HG03354 (cell line): Measurements from ENCODE around the gene SOWAHA.
"Not testable (repeated sequence)": the region's sequence is repeated elsewhere in the genome, so short reads cannot be mapped to it uniquely, and the experiment has no call there.

ENCODE experiments used
- ATAC-seq: cut with Tn5 transposase; IDR thresholded peaks from one replicate; pipeline ENCODE4 v1.9.1; 2021; ENCODE audit warnings: mild to moderate bottlenecking; ENCODE audit not compliant: unreplicated experiment, poor library complexity, severe bottlenecking

The SOWAHA gene

DNA sequence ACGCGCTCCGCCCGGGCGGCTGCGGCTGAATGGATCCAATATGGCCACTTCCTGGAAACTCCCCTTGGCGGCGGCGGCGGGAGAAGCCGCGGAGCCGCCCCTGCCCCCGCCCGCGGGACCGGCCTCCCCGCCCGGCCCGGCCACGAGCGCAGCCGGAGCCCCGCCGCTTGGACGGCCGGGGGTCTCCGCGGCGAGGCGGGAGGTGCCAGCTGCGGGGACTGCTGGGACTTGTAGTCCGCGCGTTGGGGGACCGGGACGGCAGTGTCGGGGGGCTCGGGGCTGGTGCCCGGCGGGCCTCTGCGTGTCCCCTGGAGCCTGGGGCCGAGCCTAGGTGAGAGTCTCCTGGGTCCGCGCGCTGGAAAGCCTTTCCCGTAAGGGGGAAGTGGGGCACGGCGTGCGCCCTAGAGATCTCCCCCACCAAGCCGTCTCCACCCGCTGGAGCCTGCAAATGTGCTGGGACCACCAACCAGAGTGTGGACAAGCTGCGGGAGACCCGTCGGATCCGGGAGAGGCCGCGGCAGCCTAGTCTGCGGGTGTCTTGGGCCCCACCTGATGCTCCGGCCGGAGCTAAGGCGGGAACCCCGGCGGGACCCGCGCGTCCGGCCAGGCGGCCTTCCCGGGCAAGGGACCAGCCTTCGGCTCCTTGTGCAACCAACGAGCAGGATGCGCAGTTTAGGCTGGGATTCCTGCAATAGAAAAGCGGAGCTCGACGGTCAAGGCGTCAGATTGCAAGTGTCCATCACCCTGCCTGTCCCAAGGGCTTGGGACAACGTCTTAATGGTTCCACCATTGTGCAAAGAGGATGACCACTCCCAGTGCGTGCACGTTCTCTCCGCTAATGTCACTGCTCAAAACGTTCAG is 35.7 kb upstream of the SOWAHA start, which contains the start of gene SEPTIN8:
SEPTIN8 (minus strand) TSS at position 31 of the 861 bp plus-strand sequence. CDS start 102 bp downstream, outside the sequence.
- peak; percentile 68 for ATAC-seq

DNA sequence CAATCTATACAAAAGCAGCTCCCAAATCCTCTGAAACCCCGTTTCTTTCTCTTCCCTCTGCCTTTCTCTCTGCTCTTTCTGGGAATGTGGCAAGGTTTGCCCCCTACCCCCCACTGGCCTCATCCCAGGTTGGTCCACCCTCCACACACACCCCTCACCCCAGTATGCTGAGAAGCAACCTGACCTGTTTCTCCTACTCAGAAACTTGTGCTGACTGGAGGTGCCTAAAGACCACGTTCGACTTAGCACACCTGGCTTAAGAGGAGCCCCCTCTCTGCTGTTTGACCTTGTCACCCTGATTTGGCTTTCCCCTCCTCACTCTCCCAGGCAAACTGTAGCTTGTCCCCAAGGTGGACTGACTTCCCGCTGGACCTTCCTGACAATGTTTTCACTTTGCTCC is 35.0 kb upstream of the SOWAHA start:
- ATAC-seq = no peak

DNA sequence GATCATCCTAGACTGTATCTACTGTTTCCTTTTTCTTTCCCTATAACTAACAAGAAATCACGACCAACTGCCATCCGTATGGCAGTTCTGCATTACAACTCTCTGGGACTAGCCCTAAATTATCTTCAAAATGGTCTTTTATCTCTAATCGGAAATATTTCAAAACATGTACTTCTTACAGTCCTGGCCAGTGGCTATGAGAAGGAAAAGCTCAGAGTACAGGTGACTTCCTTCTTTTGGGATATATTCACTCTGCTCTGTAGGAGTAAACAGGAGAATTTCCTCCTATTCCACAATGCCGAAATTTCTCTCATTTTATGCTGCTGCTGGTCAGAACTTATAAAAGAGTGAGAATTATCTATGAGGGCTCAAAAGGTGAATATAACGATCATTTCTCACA is 34.2 kb upstream of the SOWAHA start:
- ATAC-seq = no peak

DNA sequence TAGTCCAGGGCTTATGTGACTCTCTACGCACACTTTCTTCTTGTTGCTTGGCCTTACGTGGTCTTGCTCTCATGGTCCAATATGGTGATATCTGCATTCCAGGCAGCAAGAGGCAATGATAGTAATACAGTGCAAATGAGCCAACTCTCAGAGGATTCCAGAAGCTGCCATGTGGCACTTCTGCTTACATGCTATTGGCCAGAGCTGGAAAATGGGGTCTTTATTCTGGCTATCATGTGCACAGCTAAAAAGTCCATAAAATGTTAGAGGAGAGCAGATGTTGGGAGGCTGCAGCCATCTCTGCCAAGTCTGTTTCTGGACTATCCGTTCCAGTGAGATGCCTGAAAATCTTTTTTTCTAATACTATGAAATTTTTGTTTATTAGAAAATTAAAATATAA is 33.1 kb upstream of the SOWAHA start:
- no peak for ATAC-seq

DNA sequence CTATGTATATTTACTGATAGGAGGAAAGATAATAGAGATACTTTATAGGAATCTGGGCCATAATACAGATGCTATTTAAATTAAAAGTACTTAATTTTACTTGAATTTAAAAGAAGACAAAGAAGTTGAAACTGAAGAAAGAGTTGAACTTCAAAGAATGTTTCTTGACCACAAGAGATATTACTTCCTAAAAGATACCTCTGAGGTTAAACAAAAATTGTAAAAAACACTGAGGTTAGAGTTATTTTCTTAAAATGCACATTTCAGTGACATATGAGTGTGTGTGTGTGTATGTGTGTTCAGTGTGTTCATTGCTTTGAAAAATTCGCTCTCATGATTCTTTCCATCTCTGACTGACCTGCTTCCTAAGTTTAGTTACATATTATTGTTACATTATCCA is 32.5 kb upstream of the SOWAHA start:
- ATAC-seq = no peak

DNA sequence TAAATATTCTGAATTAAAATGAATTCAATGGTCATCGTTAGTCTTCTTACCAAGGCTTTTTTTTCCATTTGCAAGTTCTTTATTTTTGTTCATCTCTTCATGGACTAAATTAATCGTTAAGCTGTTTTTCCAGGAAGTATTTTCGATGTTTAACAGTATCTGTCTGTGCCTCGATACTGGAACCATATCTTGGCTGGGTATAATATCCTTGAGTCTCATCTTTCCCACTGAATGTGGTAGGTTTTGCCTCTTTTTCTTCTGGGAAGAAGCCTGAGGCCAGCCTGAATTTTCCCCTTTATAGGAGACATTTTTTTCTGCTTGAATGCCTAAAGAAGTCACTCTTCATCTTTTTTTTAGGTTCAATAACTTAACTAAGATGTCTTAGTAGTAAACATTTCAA is 32.1 kb upstream of the SOWAHA start:
- no peak for ATAC-seq

DNA sequence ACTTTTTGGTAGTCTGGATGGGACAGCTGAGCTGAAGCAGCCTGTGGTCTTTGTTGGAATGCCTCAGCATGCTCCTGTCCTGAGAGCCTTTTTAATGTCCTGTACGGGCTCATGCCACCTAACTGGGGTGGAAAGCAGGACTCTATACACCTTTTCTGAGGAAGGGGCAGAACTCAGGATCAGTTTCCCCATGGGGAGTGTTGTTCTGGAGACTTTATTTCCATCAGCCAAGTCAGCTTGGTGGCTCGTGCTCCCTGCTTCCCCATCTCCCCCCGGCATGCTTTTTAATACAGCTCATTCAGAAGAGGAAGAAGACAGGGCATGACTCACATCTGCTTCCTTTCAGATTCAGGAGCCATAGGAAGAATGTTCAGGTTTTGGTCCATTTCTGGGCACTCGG is 31.0 kb upstream of the SOWAHA start:
- no peak for ATAC-seq

DNA sequence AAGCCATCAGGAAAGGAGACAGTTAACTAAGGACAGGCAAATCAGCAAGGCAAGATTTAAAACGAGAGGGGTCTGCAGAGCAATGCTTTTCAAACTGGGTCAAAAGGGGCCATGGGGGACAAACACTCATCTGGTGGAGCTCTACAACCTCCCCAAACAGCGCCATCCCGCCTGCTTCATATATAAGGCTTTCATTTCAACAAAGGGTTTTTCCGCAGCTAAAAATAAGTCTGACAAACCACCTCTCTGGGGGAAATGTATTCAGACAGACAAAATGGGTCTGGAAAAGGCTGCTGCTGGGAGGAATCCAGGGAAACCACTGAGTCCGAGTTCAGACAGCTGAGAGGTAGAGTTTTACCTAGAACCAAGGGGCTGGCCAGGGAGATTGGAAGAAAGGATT is 27.7 kb upstream of the SOWAHA start:
- ATAC-seq = no peak

DNA sequence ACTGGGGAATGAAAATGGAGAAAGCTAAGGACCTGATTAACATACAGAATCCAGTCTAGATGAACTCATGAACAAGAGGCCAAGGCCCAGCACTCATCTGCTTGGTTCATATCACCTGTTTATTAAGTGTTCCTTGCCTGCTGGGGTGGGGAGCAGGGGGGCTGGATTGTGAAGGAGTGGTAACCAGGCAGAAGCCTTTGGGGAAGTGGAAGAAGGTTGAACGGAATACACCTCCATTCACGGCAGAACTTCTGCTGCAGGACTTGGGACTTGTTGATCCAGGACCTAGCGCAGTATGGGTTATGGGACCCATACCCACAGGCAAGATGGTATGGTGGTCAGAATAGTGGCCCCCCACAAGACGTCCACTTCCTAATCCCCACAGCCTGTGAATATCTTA is 27.2 kb upstream of the SOWAHA start:
- ATAC-seq = no peak

DNA sequence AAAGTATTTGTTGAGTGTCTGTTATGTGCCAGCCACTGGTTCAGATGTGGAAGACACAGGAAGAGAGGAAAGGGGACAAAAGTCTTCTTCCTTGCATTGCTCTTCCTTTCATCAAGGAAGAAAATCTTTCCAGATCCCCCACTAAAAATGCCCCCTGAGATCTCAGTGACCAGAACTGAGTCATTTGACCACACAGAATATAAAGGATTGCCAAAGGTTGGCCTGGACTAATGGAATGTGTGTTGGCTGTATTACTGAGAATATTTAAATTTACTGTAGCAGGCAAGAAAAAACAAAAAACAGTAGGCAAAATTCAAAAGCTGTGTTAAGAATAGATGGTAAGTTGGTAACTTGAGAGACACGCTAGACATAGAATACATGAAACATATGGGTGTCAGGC is 26.0 kb upstream of the SOWAHA start:
- no peak for ATAC-seq

DNA sequence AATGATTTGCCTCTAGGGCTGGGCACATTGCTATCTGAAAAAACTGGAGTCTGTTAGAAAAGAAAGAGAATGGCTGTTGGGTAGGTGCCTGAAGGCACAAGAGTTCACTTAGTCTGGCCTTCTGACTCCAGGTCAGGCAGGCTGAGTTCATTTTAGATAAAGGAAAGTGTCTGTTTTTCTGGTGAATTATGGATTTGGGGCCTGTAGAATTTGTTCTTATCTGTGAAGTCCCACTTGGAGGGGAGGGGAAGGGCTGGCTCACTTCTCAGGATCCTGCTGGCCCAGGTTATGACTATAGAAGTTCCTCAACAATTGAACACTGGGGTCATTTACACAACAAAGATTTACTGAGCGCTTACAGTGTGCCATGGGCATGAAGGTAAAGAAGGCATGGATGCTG is 24.6 kb upstream of the SOWAHA start:
- ATAC-seq = no peak

DNA sequence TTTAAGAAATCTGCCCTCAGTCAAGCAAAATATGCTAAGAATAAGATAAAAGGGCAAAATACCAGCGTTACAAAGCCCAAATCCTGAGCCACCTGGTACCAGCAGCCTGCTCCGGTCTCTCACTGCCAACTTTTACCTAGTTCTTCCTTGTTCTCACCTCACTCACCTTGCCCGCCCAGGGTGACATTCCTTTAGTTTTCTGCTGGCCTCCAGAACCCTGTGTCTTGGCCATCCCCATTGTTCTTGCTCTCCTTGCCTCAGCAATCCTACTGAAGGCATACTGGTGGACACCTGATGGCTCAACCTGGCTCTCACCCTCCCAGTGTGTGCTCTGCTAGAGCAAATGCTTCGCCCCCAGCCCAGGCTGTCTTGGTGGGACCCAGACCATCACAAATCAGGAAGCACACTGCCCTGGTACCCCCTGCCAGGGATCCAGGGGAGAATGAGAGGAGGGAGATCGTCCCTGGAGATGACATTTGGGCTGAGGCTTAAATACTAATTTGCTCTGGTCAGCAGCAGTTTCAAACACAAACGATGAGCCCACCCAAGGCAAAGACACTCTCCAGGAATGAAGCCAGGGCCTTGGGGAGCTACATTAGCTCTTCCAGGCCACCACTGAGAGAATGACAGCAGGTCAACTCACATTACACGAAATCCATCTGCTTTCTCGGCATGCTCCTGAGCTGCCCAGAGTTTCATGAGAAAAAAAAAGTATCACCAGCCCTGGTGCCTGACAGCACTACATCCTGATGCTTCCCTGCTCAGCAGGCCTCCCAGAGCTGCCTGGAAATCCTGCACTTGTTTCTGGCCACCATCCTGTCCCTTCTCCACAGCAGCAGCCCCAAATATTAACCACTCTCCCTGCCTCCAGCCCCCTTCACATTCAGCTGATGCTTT is 23.9 kb upstream of the SOWAHA start:
- no peak for ATAC-seq

DNA sequence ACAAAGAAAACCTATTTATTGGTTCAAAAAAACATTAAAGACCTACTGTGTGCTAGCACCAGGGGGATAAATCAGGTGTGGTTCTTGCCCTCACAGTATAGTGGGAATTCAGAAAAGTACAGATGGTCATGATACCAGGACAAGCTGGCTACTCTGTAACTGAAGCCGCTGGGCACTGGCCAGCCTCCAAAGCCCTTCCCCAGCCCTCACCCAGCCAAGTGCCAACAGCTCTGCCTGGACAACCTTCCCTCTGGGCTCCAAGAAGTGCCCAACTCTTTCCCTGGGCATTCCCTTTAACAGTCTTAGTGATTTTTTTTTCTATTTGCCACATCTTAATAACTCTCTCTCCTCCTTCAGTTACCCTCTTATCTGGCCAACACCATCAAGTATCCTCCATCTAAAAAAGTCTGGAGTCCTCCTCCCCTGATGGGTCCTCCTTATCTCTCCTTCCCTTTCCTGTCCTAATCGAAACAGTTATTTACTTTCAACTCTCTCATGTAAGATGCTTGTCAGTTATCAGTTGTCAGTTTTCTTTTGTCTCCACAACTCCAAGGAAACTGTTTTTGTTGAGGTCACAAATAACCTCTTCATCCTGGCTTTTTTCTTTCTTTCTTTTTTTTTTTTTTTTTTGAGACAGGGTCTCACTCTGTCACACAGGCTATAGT is 22.8 kb upstream of the SOWAHA start:
- no peak for ATAC-seq

DNA sequence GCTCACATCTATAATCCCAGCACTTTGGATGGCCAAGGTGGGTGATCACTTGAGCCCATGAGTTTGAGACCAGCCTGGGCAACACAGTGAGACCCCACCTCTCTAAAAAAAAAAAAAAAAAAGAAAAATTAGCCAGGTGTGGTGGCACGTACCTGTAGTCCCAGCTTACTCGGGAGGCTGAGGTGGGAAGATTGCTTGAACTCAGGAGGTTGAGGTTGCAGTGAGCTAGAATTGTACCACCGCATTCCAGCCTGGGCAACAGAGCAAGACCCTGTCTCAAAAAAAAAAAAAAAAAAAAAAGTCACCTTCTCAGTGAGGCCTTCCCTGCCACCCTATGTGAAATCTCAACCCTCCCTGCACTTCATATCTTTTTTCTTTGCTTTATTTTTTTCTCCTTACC is 22.1 kb upstream of the SOWAHA start:
- no peak for ATAC-seq

DNA sequence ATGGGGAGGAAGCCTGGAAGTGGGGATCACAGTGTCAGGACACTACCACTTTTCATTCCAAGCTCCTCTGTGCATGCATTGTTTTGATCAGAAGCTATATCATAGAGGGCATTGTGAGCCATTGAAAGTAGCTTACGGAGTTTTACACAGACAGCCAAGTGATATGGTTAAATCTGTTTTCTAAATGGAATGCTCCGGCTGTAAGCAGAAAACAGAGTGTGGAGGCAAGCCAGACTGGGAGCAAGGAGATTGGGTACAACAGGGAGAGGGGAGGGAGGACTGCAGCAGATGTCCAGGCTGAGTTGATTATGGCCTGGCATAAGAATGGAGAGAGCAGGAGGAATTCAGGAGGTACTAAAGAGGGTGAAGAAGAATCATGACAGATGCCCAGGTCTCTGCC is 15.5 kb upstream of the SOWAHA start:
- ATAC-seq = no peak

DNA sequence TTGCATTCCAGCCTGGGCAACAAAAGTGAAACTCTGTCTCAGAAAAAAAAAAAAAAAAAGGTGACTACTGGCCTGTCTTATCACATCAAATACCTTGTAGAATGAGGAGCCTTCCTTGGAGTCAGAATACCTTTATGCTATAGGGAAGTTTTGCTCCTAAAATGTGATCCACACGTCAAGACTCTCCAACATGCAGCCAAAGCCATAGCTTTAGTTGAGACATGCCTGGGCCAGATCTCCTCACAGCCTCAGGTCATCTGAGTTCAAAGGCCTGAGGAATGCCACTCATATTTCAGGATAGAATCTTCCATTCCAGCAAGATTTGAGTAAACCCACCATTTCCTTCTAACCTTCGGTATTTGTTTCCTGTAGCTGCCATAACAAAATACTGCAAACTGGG is 13.7 kb upstream of the SOWAHA start:
- ATAC-seq = no peak

DNA sequence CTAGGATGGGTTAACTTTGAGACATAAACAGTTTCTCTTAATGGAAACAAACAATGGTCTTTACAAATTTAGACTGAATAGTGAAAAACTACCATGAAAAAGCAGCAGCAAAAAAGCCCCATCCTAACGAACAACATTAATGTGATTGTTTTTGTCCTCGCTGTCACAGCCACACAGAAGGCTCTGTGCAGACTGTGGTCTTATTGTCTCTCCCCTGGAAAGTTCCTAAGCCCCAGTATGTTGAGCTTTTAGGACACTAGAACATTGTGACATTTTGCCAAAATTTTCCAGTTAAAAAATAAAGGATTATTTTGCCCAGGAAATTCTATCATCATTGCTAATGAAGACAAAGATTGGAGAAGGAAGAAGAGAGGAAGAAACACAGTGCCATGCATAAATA is 12.6 kb upstream of the SOWAHA start:
- ATAC-seq = no peak

DNA sequence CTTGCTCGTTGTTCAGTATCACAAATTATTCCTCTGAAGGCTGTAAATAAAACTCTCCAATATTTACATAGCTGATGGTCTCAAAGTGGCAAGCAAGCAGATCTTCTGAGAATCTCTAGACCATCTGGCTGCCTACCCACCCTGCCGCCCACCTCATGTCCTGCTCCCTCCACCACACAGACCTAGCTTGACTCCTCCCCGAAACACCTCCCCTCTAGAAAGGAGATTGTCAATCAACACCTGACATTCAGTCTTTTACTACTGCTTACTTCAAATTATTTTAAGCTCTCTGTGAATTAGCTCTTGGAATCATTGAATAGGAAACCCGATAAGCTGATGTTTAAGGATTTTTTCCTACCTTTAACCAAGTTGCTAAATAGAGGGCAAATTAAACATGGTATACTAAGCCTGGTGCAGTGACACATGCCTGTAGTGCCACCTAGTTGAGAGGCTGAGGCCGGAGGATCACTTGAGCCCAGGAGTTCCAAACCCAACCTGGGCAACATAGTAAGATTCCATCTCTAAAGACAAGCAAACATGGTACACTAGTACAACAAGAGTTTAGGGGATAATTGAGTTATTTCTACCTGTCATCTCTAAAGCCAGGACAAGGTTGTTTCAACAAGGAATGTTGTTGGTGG is 10.9 kb upstream of the SOWAHA start:
- no peak for ATAC-seq

DNA sequence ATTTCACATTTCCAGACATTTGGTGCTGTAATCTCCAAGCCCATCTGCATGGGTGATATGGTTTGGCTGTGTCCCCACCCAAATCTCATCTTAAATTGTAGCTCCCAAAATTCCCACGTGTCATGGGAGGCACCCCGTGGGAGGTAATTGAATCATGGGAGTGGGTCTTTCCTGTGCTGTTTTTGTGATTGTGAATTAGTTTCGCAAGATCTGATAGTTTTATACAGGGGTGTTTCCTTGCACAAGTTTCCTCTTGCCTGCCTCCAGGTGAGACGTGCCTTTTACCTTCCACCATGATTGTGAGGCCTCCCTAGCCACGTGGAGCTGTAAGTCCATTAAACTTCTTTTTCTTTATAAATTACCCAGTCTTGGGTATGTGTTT is 10.4 kb upstream of the SOWAHA start:
- not testable (repeated sequence) for ATAC-seq

DNA sequence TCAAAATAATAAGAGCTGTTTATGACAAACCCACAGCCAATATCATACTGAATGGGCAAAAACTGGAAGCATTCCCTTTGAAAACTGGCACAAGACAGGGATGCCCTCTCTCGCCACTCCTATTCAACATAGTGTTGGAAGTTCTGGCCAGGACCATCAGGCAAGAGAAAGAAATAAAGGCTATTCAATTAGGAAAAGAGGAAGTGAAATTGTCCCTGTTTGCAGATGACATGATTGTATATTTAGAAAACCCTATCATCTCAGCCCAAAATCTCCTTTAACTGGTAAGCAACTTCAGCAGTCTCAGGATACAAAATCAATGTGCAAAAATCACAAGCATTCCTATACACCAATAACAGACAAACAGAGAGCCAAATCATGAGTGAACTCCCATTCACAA is 8.9 kb upstream of the SOWAHA start:
- not testable (repeated sequence) for ATAC-seq
